HEK293 (cell line): Measurements from ENCODE around the gene PRR29.

Experiments
- CTCF ChIA-PET: fragments of 350-600 bp; formaldehyde crosslinking; extraction: SDS; loops from one replicate; lab custom pipeline; 2021; ENCODE audit warnings: antibody characterized with exemption; lab: Yijun Ruan, JAX
- POLR2A ChIA-PET: fragments of 300-600 bp; formaldehyde crosslinking; extraction: SDS; loops from one replicate; lab custom pipeline; 2020; ENCODE audit warnings: antibody characterized with exemption, inconsistent platforms; lab: Yijun Ruan, JAX
- H3K27ac ChIP-seq: fragments of 200-500 bp; sonication (Bioruptor generic); 2 replicates; pipeline ENCODE4 v1.5.1; 2014; ENCODE audit warnings: low read depth, low read length, control low read depth, inconsistent platforms; ENCODE audit errors: extremely low read depth
- H3K36me3 ChIP-seq, 2 experiments: fragments of 200-500 bp in 1 of 2; sonication (Bioruptor generic) in 1 of 2; 1 replicate in 1 of 2; 2 replicates in 1 of 2; pipeline ENCODE4 v1.5.1; 2014 to 2017; ENCODE audit warnings: inconsistent platforms in 2 of 2, low read length in 2 of 2; ENCODE audit not compliant: control insufficient read depth in 2 of 2, insufficient read depth in 1 of 2
- H3K4me1 ChIP-seq: fragments of 200-500 bp; sonication (Bioruptor generic); 2 replicates; pipeline ENCODE4 v1.5.1; 2014; ENCODE audit warnings: mild to moderate bottlenecking, low read length, inconsistent platforms; ENCODE audit not compliant: control insufficient read depth, insufficient read depth
- H3K4me3 ChIP-seq: 2 replicates; pipeline ENCODE4 v1.5.1; 2011; ENCODE audit warnings: low read depth, mild to moderate bottlenecking, control low read depth, low read length, moderate library complexity
- H3K9me3 ChIP-seq: fragments of 200-500 bp; sonication (Bioruptor generic); 2 replicates; pipeline ENCODE4 v1.5.1; 2014; ENCODE audit warnings: low read depth, low read length, inconsistent platforms; ENCODE audit not compliant: control insufficient read depth, insufficient read depth
- BCL11A ChIP-seq: fragments of 450-650 bp; formaldehyde crosslinking; IDR thresholded peaks from 2 replicates; pipeline ENCODE4 v1.5.1; 2016; ENCODE audit warnings: low read depth, missing biosample characterization, missing genetic modification characterization
- HIC1 ChIP-seq: fragments of 450-650 bp; formaldehyde crosslinking; IDR thresholded peaks from 2 replicates; pipeline ENCODE4 v1.5.1; 2016; ENCODE audit warnings: missing biosample characterization, missing genetic modification characterization
- ZBTB49 ChIP-seq: fragments of 450-650 bp; formaldehyde crosslinking; IDR thresholded peaks from 2 replicates; pipeline ENCODE4 v1.5.1; 2016; ENCODE audit warnings: missing biosample characterization, missing genetic modification characterization, low read depth
- ZNF112 ChIP-seq: fragments of 450-650 bp; formaldehyde crosslinking; IDR thresholded peaks from 2 replicates; pipeline ENCODE4 v1.5.0; 2017; ENCODE audit warnings: missing biosample characterization, missing genetic modification characterization
- ZNF184 ChIP-seq: fragments of 450-650 bp; IDR thresholded peaks from 2 replicates; pipeline ENCODE4 v1.5.1; 2018; ENCODE audit warnings: missing biosample characterization, mild to moderate bottlenecking, missing genetic modification characterization
- ZNF280C ChIP-seq: fragments of 450-650 bp; formaldehyde crosslinking; IDR thresholded peaks from 2 replicates; pipeline ENCODE4 v1.5.1; 2016; ENCODE audit warnings: missing biosample characterization, missing genetic modification characterization
- ZNF354C ChIP-seq: fragments of 450-650 bp; formaldehyde crosslinking; IDR thresholded peaks from 2 replicates; pipeline ENCODE4 v1.5.1; 2016; ENCODE audit warnings: missing biosample characterization, missing genetic modification characterization, low read depth, borderline replicate concordance
- ZNF366 ChIP-seq: fragments of 450-650 bp; formaldehyde crosslinking; conservative IDR thresholded peaks from 2 replicates; pipeline ENCODE4 v1.5.1; 2016; ENCODE audit warnings: missing biosample characterization, missing genetic modification characterization
- ZNF501 ChIP-seq: fragments of 450-650 bp; formaldehyde crosslinking; IDR thresholded peaks from 2 replicates; pipeline ENCODE4 v1.5.1; 2016; ENCODE audit warnings: missing biosample characterization, missing genetic modification characterization
- ZNF529 ChIP-seq: fragments of 450-650 bp; formaldehyde crosslinking; IDR thresholded peaks from 2 replicates; pipeline ENCODE4 v1.5.1; 2017; ENCODE audit warnings: missing genetic modification characterization, missing biosample characterization; ENCODE audit not compliant: insufficient replicate concordance
- ZNF677 ChIP-seq: fragments of 450-650 bp; IDR thresholded peaks from 2 replicates; pipeline ENCODE4 v1.5.0; 2018; ENCODE audit warnings: missing biosample characterization, mild to moderate bottlenecking, missing genetic modification characterization, moderate library complexity

Gene PRR29

GRCh38 chr17:64037802-64038201 is 39.7 kb downstream of the PRR29 start (continued):
- TF ChIP-seq ZBTB49 = no peak
- TF ChIP-seq, all 188 proteins: peak for 0

- Histone ChIP-seq H3K4me3 (no peak overlapping the region), H3K9me3 (no peaks in the 10 kb centered on the region), H3K36me3 (peaks cover 0 to 28% of the 10 kb centered on the region in 2 experiments; a peak in 1 of 3 replicates), H3K27ac (no peak overlapping the region), H3K4me1 (no peaks in the 10 kb centered on the region)
- ChIA-PET POLR2A (no interaction called here), CTCF (interaction anchor here (0.6 to 1.8 kb wide), 7 partner anchors 9 to 161 kb away, joined by 3 to 17 read pairs (median 3); no protein-coding TSS in a partner anchor)
- TF ChIP-seq ZNF354C (tag by site-specific recombination) (no peak), ZNF501 (tag by site-specific recombination) (no peak), ZNF112 (tag by site-specific recombination) (no peak), ZNF677 (tag by site-specific recombination) (no peak), HIC1 (tag by site-specific recombination) (no peak)
- TF ChIP-seq, all 188 proteins: peak for 0
Observed at GRCh38 chr17:64038331-64039105, 40.4 kb downstream of the PRR29 start.

- no peak for TF ChIP-seq ZNF366 (tag by site-specific recombination)
- Histone ChIP-seq H3K4me3 (no peak overlapping the region), H3K36me3 (peaks cover 0 to 33% of the 10 kb centered on the region in 2 experiments; a peak in 1 of 3 replicates), H3K9me3 (no peaks in the 10 kb centered on the region), H3K27ac (no peak overlapping the region), H3K4me1 (no peaks in the 10 kb centered on the region)
- POLR2A ChIA-PET = no interaction called here
- CTCF ChIA-PET = interaction anchor here (0.7 to 1.8 kb wide), 6 partner anchors 10 to 102 kb away, joined by 3 to 17 read pairs (median 4); no protein-coding TSS in a partner anchor
Observed at GRCh38 chr17:64039106-64039400, 40.9 kb downstream of the PRR29 start.

- Histone ChIP-seq H3K27ac (no peak overlapping the region), H3K9me3 (no peaks in the 10 kb centered on the region), H3K4me3 (no peak overlapping the region), H3K4me1 (no peaks in the 10 kb centered on the region), H3K36me3 (peaks cover 0 to 45% of the 10 kb centered on the region in 2 experiments; a peak in 1 of 3 replicates)
- no peak for TF ChIP-seq BCL11A (tag by site-specific recombination)
- TF ChIP-seq ZNF280C (tag by site-specific recombination) = no peak
- TF ChIP-seq ZNF184 (tag by site-specific recombination) = no peak
- TF ChIP-seq ZNF529 (tag by site-specific recombination) = no peak
- POLR2A ChIA-PET = no interaction called here
- CTCF ChIA-PET = interaction anchor here (1.1 to 1.2 kb wide), 2 partner anchors 10 to 93 kb away, joined by 3 to 4 read pairs; no protein-coding TSS in a partner anchor
Observed at GRCh38 chr17:64040206-64040605, 42.1 kb downstream of the PRR29 start.
